ENCODE data around the gene PCED1B.

The PCED1B gene

DNA sequence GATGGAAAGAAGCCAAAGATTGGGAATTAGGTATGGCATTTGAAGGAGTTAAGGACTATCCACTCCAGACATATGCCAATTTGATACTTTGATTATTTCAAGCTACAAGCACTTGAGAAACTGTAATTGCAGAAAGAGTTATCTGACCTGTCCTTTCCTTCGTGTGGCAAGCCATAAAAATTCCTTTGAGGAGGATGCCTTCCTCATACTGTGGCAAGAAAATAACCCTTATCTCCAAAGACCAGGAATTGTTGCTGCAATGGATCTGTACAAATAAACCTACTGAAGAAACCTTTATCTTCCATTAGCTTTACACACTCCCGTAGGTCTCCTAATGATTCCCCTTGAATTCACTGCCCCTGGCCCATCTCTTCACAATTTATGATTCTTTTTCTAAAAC, 165.4 kb downstream of the PCED1B start:
- TF ChIP-seq CTCF (conservative IDR thresholded peaks at IDR 0.05; ENCODE audit: low read length) = no peak
- DNase-seq (ENCODE audit: low read depth) = no peak
- no peak overlapping the region for H3K4me3 ChIP-seq (ENCODE audit: low read length)

DNA sequence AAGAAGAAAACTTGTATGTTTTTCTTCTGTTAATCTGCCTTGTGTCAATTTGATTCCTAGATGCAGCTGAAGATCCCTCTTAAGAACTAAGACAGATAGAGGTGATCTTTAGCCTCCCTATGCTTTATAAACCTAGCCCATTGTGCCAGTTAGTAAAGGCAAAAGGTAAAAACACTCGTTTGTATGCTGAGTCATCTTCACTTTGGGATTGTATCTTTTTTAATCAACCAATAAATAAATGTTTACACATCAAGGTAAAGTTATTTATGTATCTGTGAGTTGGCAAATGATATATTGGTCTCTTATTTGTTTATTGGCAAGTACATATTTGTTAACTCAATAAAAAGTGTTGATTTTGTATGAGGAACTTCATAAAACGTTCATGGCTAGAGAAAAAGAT, 166.2 kb downstream of the PCED1B start:
- TF ChIP-seq CTCF (conservative IDR thresholded peaks at IDR 0.05; ENCODE audit: low read length) = no peak
- H3K4me3 ChIP-seq (ENCODE audit: low read length) = no peak overlapping the region
- DNase-seq (ENCODE audit: low read depth) = no peak

GRCh38 chr12:47247418-47247817, 168.0 kb downstream of the PCED1B start:
- DNase-seq (ENCODE audit: low read depth) = peak; percentile 28
- H3K4me3 ChIP-seq (ENCODE audit: low read length) = no peak overlapping the region
- TF ChIP-seq CTCF (conservative IDR thresholded peaks at IDR 0.05; ENCODE audit: low read length) = no peak

- no peak for DNase-seq (ENCODE audit: low read depth)
- no peak for TF ChIP-seq CTCF (conservative IDR thresholded peaks at IDR 0.05; ENCODE audit: low read length)
- H3K4me3 ChIP-seq (ENCODE audit: low read length) = no peak overlapping the region
These were observed 169.7 kb downstream of the PCED1B start for GRCh38 chr12:47249082-47249481.

DNA sequence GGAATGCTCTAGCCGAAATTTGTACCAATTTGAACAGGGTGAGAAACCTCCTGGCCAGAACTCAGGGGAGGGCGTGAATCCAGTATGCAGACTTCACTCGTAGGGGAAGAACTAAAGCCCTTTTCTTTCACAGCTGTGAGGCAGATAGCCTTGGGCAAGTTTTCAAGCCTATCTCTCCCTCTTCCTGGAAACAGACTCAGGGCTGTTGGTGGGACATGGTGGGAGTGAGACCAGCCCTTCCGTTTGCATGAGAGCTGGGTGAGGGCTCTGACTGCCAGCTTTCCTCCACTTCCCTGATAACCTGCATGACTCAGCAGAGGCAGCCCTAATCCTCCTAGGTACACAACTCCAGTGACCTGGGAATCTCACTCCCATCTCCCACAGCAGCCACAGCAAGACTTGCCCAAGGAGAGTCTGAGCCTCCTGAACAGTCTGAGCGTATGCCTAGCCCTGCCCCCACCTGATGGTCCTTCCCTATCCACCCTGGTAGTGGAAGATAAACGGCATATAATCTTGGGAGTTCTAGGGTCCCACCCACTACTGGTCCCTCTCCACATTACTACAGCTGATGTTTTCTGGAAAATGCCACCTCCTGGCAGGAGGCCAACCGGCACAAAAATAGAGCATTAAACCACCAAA, 170.4 kb downstream of the PCED1B start:
- H3K4me3 ChIP-seq (ENCODE audit: low read length) = no peak overlapping the region
- DNase-seq (ENCODE audit: low read depth) = no peak
- no peak for TF ChIP-seq CTCF (conservative IDR thresholded peaks at IDR 0.05; ENCODE audit: low read length)

GRCh38 chr12:47251919-47252318, 172.5 kb downstream of the PCED1B start:
- no peak overlapping the region for H3K4me3 ChIP-seq (ENCODE audit: low read length)
- no peak for DNase-seq (ENCODE audit: low read depth)
- no peak for TF ChIP-seq CTCF (conservative IDR thresholded peaks at IDR 0.05; ENCODE audit: low read length)

- TF ChIP-seq CTCF (conservative IDR thresholded peaks at IDR 0.05; ENCODE audit: low read length) = no peak
These were observed 185.5 kb downstream of the PCED1B start for GRCh38 chr12:47264951-47265350.

More at GRCh38 chr12:47264951-47265350, 185.5 kb downstream of the PCED1B start:
- no peak for DNase-seq (ENCODE audit: low read depth)
- no peak overlapping the region for H3K4me3 ChIP-seq (ENCODE audit: low read length)
